Nasal cavity respiratory epithelium epithelial cell of viscerocranial mucosa (primary cell): Measurements from ENCODE around the gene ADRM1. TPM values are rescaled to one million over a fixed set of nuclear protein-coding genes. Genes with fewer than 3 reads are reported as not detected.

Experiments
- total RNA-seq: library from RNA; depleted of rRNA; stranded (reverse); fragments of >200 nt; gene quantifications from 2 replicates; pipeline ENCODE4 v1.2.3, GENCODE V29; 2014

Gene ADRM1, protein sequence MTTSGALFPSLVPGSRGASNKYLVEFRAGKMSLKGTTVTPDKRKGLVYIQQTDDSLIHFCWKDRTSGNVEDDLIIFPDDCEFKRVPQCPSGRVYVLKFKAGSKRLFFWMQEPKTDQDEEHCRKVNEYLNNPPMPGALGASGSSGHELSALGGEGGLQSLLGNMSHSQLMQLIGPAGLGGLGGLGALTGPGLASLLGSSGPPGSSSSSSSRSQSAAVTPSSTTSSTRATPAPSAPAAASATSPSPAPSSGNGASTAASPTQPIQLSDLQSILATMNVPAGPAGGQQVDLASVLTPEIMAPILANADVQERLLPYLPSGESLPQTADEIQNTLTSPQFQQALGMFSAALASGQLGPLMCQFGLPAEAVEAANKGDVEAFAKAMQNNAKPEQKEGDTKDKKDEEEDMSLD
- 100 and 124 TPM in 2 replicates for total RNA-seq

DNA sequence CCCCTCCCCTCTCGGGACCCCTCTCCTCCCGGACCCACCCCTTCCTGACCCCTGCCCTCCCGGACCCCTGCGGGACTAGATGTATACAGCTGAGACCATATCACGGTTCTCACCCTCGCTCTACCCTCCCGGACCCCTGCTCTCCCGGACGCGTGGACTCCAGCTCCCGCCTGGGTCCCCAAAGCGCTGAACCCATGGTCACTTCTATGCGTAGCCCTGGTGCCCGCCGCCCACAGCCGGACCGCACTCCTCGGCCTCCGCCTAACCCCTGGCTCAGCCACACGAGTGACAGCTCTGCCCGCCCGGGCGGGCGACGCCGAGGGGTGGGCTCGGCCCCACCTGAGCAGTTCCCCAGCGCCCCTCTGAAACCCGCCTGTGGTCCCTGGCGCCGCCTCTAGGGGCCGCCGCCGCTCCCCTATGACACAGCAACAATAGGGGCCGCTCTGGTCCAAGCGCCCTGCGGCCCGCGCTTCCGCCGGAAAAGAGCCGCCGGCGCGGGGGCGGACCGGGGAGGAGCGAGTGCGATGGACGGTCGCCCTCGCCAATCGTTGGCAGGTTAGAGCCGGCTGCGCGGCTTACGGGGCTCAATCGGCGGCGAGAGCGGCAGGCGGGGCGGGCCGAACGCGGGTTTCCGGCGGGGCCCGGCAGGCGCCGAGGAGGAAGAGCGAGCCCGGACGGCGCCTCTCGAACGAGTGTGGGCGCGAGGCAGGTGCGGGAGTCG is at the start of gene ADRM1:
Gene ADRM1 (plus strand): TSS at position 657 of the 721 bp plus-strand sequence. CDS start 572 bp downstream, outside the sequence.

Other genes with a start within 250 kb of the ADRM1 start
- 3.4 and 11.2 TPM in 2 replicates for gene TAF4, start 237.1 kb upstream of the ADRM1 start, total RNA-seq
- gene LSM14B, start 180.5 kb upstream of the ADRM1 start, total RNA-seq: 54.5 and 59.8 TPM in 2 replicates
- 358 and 369 TPM in 2 replicates for gene PSMA7, start 159.6 kb upstream of the ADRM1 start, total RNA-seq
- 11.3 and 21.9 TPM in 2 replicates for gene SS18L1, start 159.2 kb upstream of the ADRM1 start, total RNA-seq
- 19.9 and 21.2 TPM in 2 replicates for gene MTG2, start 120.0 kb upstream of the ADRM1 start, total RNA-seq
- not detected in 2 replicates for gene HRH3, start 82.7 kb upstream of the ADRM1 start, total RNA-seq
- gene OSBPL2, start 64.5 kb upstream of the ADRM1 start, total RNA-seq: 48.9 and 67.8 TPM in 2 replicates
- 50.9 and 289 TPM in 2 replicates for gene LAMA5, start 64.3 kb downstream of the ADRM1 start, total RNA-seq
- gene RPS21, start 84.1 kb downstream of the ADRM1 start, total RNA-seq: 541 and 1,127 TPM in 2 replicates
- gene CABLES2, start 104.3 kb downstream of the ADRM1 start, total RNA-seq: 1.0 and 3.2 TPM in 2 replicates
- under 0.01 and 1.1 TPM in 2 replicates for gene RBBP8NL, start 124.5 kb downstream of the ADRM1 start, total RNA-seq
- gene GATA5, start 173.0 kb downstream of the ADRM1 start, total RNA-seq: not detected in 2 replicates